SK-N-SH treated with all-trans-retinoic acid at 6 μM for 48 hours (cell line): ENCODE measurements around the gene ATP6V0C.

ENCODE experiments used
- ATAC-seq: fragments of 200-7000 bp; cut with Tn5 transposase; 3 replicates; pipeline ENCODE4 v1.9.1; 2020; ENCODE audit warnings: mild to moderate bottlenecking, moderate library complexity
- BACH2 ChIP-seq: fragments of 250-450 bp; sonication (Bioruptor Pico); IDR thresholded peaks from 2 replicates; pipeline ENCODE4 v1.9.0; 2021; ENCODE audit warnings: mild to moderate bottlenecking, borderline replicate concordance
- ESRRG ChIP-seq: fragments of 250-450 bp; sonication (Bioruptor Pico); IDR thresholded peaks from 2 replicates; pipeline ENCODE4 v1.6.1; 2021; ENCODE audit warnings: mild to moderate bottlenecking
- GLIS3 ChIP-seq: fragments of 250-450 bp; sonication (Bioruptor Pico); IDR thresholded peaks from 2 replicates; pipeline ENCODE4 v1.5.0; 2020; ENCODE audit warnings: mild to moderate bottlenecking, moderate library complexity
- OSR1 ChIP-seq: fragments of 250-450 bp; sonication (Bioruptor Pico); IDR thresholded peaks from 2 replicates; pipeline ENCODE4 v1.8.0; 2022; ENCODE audit warnings: moderate library complexity, mild to moderate bottlenecking, inconsistent platforms
- POU6F1 ChIP-seq: fragments of 250-450 bp; sonication (Bioruptor Pico); IDR thresholded peaks from 2 replicates; pipeline ENCODE4 v1.8.0; 2021; ENCODE audit warnings: low read depth, mild to moderate bottlenecking, moderate library complexity, borderline replicate concordance
- RARB ChIP-seq: fragments of 250-450 bp; sonication (Bioruptor Pico); IDR thresholded peaks from 2 replicates; pipeline ENCODE4 v1.8.0; 2021; ENCODE audit warnings: mild to moderate bottlenecking, moderate library complexity
- TCF4 ChIP-seq: fragments of 250-450 bp; sonication (Bioruptor Pico); IDR thresholded peaks from 2 replicates; pipeline ENCODE4 v1.8.0; 2021; ENCODE audit warnings: mild to moderate bottlenecking, moderate library complexity, borderline replicate concordance
- TOX ChIP-seq: fragments of 250-450 bp; sonication (Bioruptor Pico); IDR thresholded peaks from 2 replicates; pipeline ENCODE4 v1.8.0; 2021; ENCODE audit warnings: mild to moderate bottlenecking, moderate library complexity, borderline replicate concordance
- TSHZ2 ChIP-seq: fragments of 250-450 bp; sonication (Bioruptor Pico); IDR thresholded peaks from 2 replicates; pipeline ENCODE4 v1.5.0; 2020; ENCODE audit warnings: mild to moderate bottlenecking, moderate library complexity
- ZFP3 ChIP-seq: fragments of 250-450 bp; sonication (Bioruptor Pico); IDR thresholded peaks from 2 replicates; pipeline ENCODE4 v1.5.0; 2020; ENCODE audit warnings: mild to moderate bottlenecking, moderate library complexity
- ZNF565 ChIP-seq: fragments of 450-650 bp; formaldehyde crosslinking; conservative IDR thresholded peaks from 2 replicates; pipeline ENCODE4 v1.5.0; 2020; ENCODE audit warnings: low read depth, mild to moderate bottlenecking, moderate library complexity
- ZNF70 ChIP-seq: fragments of 450-650 bp; formaldehyde crosslinking; IDR thresholded peaks from 2 replicates; pipeline ENCODE4 v1.5.0; 2020; ENCODE audit warnings: mild to moderate bottlenecking, moderate library complexity
- ZNF8 ChIP-seq: fragments of 450-650 bp; formaldehyde crosslinking; IDR thresholded peaks from 2 replicates; pipeline ENCODE4 v1.5.0; 2020; ENCODE audit warnings: mild to moderate bottlenecking, moderate library complexity
- TF ChIP-seq, protein P1 (sequence below): fragments of 250-450 bp; sonication (Bioruptor Pico); IDR thresholded peaks from 2 replicates; pipeline ENCODE4 v1.5.1; 2020; ENCODE audit warnings: low read depth, mild to moderate bottlenecking, moderate library complexity

The ATP6V0C gene

GRCh38 chr16:2483939-2484897 lies 29.5 kb upstream of the ATP6V0C start (continued):
- no peak for TF ChIP-seq TSHZ2 (CRISPR knock-in tag)
- TF ChIP-seq TOX (CRISPR knock-in tag): no peak
- TF ChIP-seq POU6F1: no peak
- TF ChIP-seq ZNF8 (CRISPR knock-in tag): no peak
- no peak for TF ChIP-seq ZNF70 (CRISPR knock-in tag)
- TF ChIP-seq, protein P1, sequence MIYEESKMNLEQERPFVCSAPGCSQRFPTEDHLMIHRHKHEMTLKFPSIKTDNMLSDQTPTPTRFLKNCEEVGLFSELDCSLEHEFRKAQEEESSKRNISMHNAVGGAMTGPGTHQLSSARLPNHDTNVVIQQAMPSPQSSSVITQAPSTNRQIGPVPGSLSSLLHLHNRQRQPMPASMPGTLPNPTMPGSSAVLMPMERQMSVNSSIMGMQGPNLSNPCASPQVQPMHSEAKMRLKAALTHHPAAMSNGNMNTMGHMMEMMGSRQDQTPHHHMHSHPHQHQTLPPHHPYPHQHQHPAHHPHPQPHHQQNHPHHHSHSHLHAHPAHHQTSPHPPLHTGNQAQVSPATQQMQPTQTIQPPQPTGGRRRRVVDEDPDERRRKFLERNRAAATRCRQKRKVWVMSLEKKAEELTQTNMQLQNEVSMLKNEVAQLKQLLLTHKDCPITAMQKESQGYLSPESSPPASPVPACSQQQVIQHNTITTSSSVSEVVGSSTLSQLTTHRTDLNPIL (CRISPR knock-in tag): no peak
- TF ChIP-seq ZNF565: no peak
- TF ChIP-seq, all 23 proteins: peak for 0

- TF ChIP-seq TCF4 (CRISPR knock-in tag): no peak
- no peak for ATAC-seq
Measured at GRCh38 chr16:2484898-2485508, 28.7 kb upstream of the ATP6V0C start.

DNA sequence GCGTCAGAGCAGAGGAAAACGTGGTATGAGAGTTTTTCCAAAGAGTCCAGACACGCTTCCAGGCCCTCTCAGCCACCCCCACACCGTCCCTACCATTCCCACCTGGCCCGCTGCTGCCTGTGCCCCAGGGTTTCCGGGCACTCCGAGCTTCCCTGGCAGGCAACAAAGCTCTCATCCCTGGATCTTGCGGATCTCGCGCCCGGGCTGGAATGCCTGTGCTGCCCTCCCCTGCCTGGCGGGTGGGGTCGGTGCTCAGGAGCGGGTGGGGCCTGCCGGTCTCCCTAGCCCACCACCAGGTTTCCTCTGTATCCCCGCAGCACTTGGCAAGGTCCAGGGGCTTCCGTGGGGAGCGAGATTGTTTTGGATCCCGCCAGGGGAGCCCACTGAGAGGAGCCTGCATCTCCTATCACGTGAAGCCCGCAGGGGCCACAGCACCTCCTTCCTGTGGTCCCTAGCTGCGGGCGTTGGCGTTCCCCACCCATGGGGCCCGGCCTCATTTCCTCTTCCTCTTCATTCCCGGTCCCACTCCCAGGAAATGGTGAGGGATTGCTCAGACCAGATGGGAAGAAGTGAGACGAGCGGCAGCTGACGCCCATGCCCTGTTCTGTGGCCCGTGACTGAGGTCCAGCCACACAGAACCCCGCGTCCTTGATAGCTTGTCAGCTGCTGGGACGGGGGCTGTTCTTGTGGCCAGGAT lies 27.8 kb upstream of the ATP6V0C start:
- no peak for ATAC-seq
- no peak for TF ChIP-seq ZNF70 (CRISPR knock-in tag)

GRCh38 chr16:2486645-2487516 lies 26.9 kb upstream of the ATP6V0C start:
- ATAC-seq: no peak

GRCh38 chr16:2487517-2487842 lies 26.3 kb upstream of the ATP6V0C start:
- no peak for ATAC-seq
- TF ChIP-seq ZNF70 (CRISPR knock-in tag): no peak
- no peak for TF ChIP-seq RARB (CRISPR knock-in tag)
- no peak for TF ChIP-seq ZFP3
- no peak for TF ChIP-seq ESRRG

More at GRCh38 chr16:2486645-2487516, 26.9 kb upstream of the ATP6V0C start:
- TF ChIP-seq, protein P1 (CRISPR knock-in tag): no peak
- TF ChIP-seq OSR1 (CRISPR knock-in tag) (no peak), ZFP3 (no peak), ZNF70 (CRISPR knock-in tag) (no peak), BACH2 (CRISPR knock-in tag) (no peak), TCF4 (CRISPR knock-in tag) (no peak), GLIS3 (CRISPR knock-in tag) (no peak)
